Keratinocyte (primary cell): ENCODE data around the gene FBXL14. TPM values are rescaled to one million over a fixed set of nuclear protein-coding genes. Genes with fewer than 3 reads are reported as not detected.

ENCODE experiments used
- DNase-seq: peaks from one replicate; pipeline ENCODE4 v3.0.0-alpha.2; 2011; ENCODE audit warnings: low read depth, missing footprints, low spot score
- FAIRE-seq: peaks from 2 replicates; lab custom pipeline; 2011; peaks lifted over from hg19 to GRCh38; lab: Jason Lieb, UNC
- H2AFZ ChIP-seq: 2 replicates; pipeline ENCODE4 v1.6.0; 2012; ENCODE audit warnings: low read length, control low read depth, inconsistent platforms; ENCODE audit not compliant: control insufficient read depth
- H3K27ac ChIP-seq: 2 replicates; pipeline ENCODE4 v1.5.1; 2011; ENCODE audit warnings: low read length; ENCODE audit not compliant: control insufficient read depth, insufficient read depth
- H3K27me3 ChIP-seq: 3 replicates; pipeline ENCODE4 v1.6.0; 2011; ENCODE audit warnings: low read length; ENCODE audit not compliant: control insufficient read depth, insufficient read depth; ENCODE audit errors: extremely low read depth
- H3K36me3 ChIP-seq, 2 experiments: 2 replicates in 1 of 2; 3 replicates in 1 of 2; pipeline ENCODE4 v1.5.1; 2011; ENCODE audit warnings: low read length in 2 of 2, mild to moderate bottlenecking in 1 of 2; ENCODE audit not compliant: control insufficient read depth in 2 of 2, insufficient read depth in 2 of 2; ENCODE audit errors: extremely low read depth in 1 of 2
- H3K4me1 ChIP-seq: 3 replicates; pipeline ENCODE4 v1.5.1; 2011; ENCODE audit warnings: low read length; ENCODE audit not compliant: control insufficient read depth, insufficient read depth; ENCODE audit errors: extremely low read depth
- H3K4me2 ChIP-seq: 3 replicates; pipeline ENCODE4 v1.6.0; 2011; ENCODE audit warnings: low read depth, low read length; ENCODE audit not compliant: control insufficient read depth, insufficient read depth; ENCODE audit errors: extremely low read depth
- H3K4me3 ChIP-seq, 3 experiments: fragments of 200-600 bp in 1 of 3; sonication (generic) in 1 of 3; 2 replicates in 2 of 3; 3 replicates in 1 of 3; pipeline ENCODE4 v1.5.1; 2011 to 2016; ENCODE audit warnings: low read length in 3 of 3, mild to moderate bottlenecking in 3 of 3, control low read depth in 2 of 3, inconsistent platforms in 1 of 3, low read depth in 1 of 3, mixed read lengths in 1 of 3, mixed run types in 1 of 3, moderate library complexity in 1 of 3; ENCODE audit not compliant: control insufficient read depth in 2 of 3, insufficient read depth in 2 of 3; ENCODE audit errors: extremely low read depth in 1 of 3
- H3K79me2 ChIP-seq: 2 replicates; pipeline ENCODE4 v1.6.0; 2012; ENCODE audit warnings: low read length; ENCODE audit not compliant: control insufficient read depth, insufficient read depth
- H3K9ac ChIP-seq: 3 replicates; pipeline ENCODE4 v1.6.0; 2011; ENCODE audit warnings: low read length; ENCODE audit not compliant: control insufficient read depth, insufficient read depth; ENCODE audit errors: extremely low read depth
- H3K9me1 ChIP-seq: 3 replicates; pipeline ENCODE4 v1.6.0; 2011; ENCODE audit warnings: low read length; ENCODE audit not compliant: control insufficient read depth, insufficient read depth; ENCODE audit errors: extremely low read depth
- H3K9me3 ChIP-seq: 2 replicates; pipeline ENCODE4 v1.5.1; 2012; ENCODE audit warnings: low read depth, low read length; ENCODE audit not compliant: control insufficient read depth
- H4K20me1 ChIP-seq: 3 replicates; pipeline ENCODE4 v1.6.0; 2011; ENCODE audit warnings: low read length; ENCODE audit not compliant: control insufficient read depth, insufficient read depth; ENCODE audit errors: extremely low read depth
- CTCF ChIP-seq, 3 experiments: IDR thresholded peaks in 1 of 3; conservative IDR thresholded peaks in 1 of 3; optimal IDR thresholded peaks in 1 of 3; 2 replicates in 2 of 3; 3 replicates in 1 of 3; pipeline versions ENCODE3 to v1.5.1; 2011; ENCODE audit warnings: low read length in 3 of 3, mild to moderate bottlenecking in 3 of 3, moderate library complexity in 2 of 3, control low read depth in 1 of 3, inconsistent platforms in 1 of 3; ENCODE audit not compliant: insufficient read depth in 2 of 3; ENCODE audit errors: extremely low read depth in 1 of 3
- EZH2 ChIP-seq: IDR thresholded peaks from one replicate; pipeline ENCODE4 v1.6.1; 2012; ENCODE audit warnings: inconsistent platforms, mild to moderate bottlenecking, low read length, moderate library complexity
- dilution Hi-C: fragments of 300-500 bp; cut with MboI; formaldehyde crosslinking; loops from one replicate; pipeline ENCODE4 v1.7.0; 2020; ENCODE audit warnings: low sequenced_read_pairs; ENCODE audit not compliant: extremely low pct_ligation_motif_present
- polyA plus RNA-seq, 5 experiments: library from polyadenylated mRNA; depleted of rRNA in 3 of 5; stranded (reverse) in 3 of 5; stranded (forward) in 1 of 5; unstranded in 1 of 5; fragments of >200 nt; gene quantifications; 1 replicate in 1 of 5; 2 replicates in 3 of 5; 3 replicates in 1 of 5; pipeline versions ENCODE4 v1.2.1 to v1.2.3, GENCODE V29; 2011 to 2012; ENCODE audit warnings: missing spikeins in 2 of 5, low read depth in 1 of 5, low replicate concordance in 1 of 5

The FBXL14 gene
- polyA plus RNA-seq, 1 donor (not counting 4 experiments of a cell fraction or from before 2014, with no cell fraction given) = 1.8 TPM

DNA sequence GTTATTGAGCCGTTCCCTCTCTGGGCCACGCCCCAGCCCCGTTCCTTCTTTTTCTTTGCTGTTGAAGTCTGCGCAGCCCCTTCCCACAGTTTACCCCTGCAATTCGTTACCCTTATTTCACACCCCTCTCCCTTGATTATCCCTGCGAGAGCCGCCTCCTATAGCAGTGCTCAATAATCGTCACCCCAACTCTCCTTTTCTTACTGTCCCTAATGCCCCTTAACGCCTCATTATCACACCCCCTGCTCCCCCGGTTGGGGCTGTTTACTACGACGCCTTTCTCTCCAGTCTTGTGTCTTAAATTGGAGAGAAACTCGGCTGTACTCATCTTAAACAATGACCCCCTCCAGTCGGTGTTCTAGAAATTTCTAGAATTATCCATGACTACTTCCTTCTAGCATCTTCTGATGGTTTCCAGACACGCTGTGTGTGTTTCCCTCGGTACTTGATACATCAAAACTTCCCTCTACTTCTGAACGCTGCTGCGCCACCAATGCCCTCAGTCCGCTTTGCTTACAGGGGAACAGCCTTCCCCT lies 713 bp upstream of the FBXL14 start:
- peak overlapping the region; percentile 53 for H3K27ac ChIP-seq
- FAIRE-seq (no peak), DNase-seq (no peak)
- H3K4me3 ChIP-seq = peak overlapping the region; percentile 51 to 75 (median 64)
- H3K79me2 ChIP-seq = peaks cover 28% of the 10 kb centered on the region
- dilution Hi-C loops = no loop called here
- peaks cover 9% of the 10 kb centered on the region for H4K20me1 ChIP-seq
- no peak for TF ChIP-seq CTCF (optimal IDR thresholded peaks at IDR 0.05 in 1 of 3, IDR thresholded peaks at IDR 0.05 in 1 of 3, conservative IDR thresholded peaks at IDR 0.05 in 1 of 3; ENCODE audit: extremely low read depth in 1 of 3, insufficient read depth in 2 of 3, low read length in 3 of 3)
- TF ChIP-seq EZH2 = no peak
- peak overlapping the region; percentile 72 for H3K9ac ChIP-seq
- peaks cover 38% of the 10 kb centered on the region for H3K4me1 ChIP-seq
- no peaks in the 10 kb centered on the region for H3K36me3 ChIP-seq
- peak overlapping the region; percentile 90 for H3K4me2 ChIP-seq
- H3K27me3 ChIP-seq = no peaks in the 10 kb centered on the region
- H2AFZ ChIP-seq = peak overlapping the region; percentile 80
- no peaks in the 10 kb centered on the region for H3K9me3 ChIP-seq
- peaks cover 3% of the 10 kb centered on the region for H3K9me1 ChIP-seq

GRCh38 chr12:1594006-1594260 lies 448 bp downstream of the FBXL14 start:
- H3K9ac ChIP-seq = peak overlapping the region; percentile 52
- peaks cover 44% of the 10 kb centered on the region for H3K4me1 ChIP-seq
- H3K9me1 ChIP-seq = peaks cover 3% of the 10 kb centered on the region
- no peaks in the 10 kb centered on the region for H3K36me3 ChIP-seq
- H3K4me2 ChIP-seq = peak overlapping the region; percentile 88
- H3K27me3 ChIP-seq = no peaks in the 10 kb centered on the region
- H3K79me2 ChIP-seq = peaks cover 31% of the 10 kb centered on the region
- no peak overlapping the region for H3K27ac ChIP-seq
- peak overlapping the region; percentile 57 to 67 (median 60) for H3K4me3 ChIP-seq
- H3K9me3 ChIP-seq = no peaks in the 10 kb centered on the region
- peaks cover 9% of the 10 kb centered on the region for H4K20me1 ChIP-seq
- TF ChIP-seq EZH2 (no peak), CTCF (optimal IDR thresholded peaks at IDR 0.05 in 1 of 3, IDR thresholded peaks at IDR 0.05 in 1 of 3, conservative IDR thresholded peaks at IDR 0.05 in 1 of 3; ENCODE audit: extremely low read depth in 1 of 3, insufficient read depth in 2 of 3, low read length in 3 of 3) (no peak)
- DNase-seq (no peak), FAIRE-seq (no peak)
- H2AFZ ChIP-seq = peak overlapping the region; percentile 52
- dilution Hi-C loops = no loop called here
